GM21381 (cell line): ENCODE results near the gene THAP7.

Source experiments
- ATAC-seq: cut with Tn5 transposase; IDR thresholded peaks from one replicate; pipeline ENCODE4 v1.9.1; 2021; ENCODE audit warnings: mild to moderate bottlenecking, moderate library complexity; ENCODE audit not compliant: unreplicated experiment

THAP7 gene

GRCh38 chr22:21031545-21032036 lies 29.7 kb upstream of the THAP7 start:
- no peak for ATAC-seq

DNA sequence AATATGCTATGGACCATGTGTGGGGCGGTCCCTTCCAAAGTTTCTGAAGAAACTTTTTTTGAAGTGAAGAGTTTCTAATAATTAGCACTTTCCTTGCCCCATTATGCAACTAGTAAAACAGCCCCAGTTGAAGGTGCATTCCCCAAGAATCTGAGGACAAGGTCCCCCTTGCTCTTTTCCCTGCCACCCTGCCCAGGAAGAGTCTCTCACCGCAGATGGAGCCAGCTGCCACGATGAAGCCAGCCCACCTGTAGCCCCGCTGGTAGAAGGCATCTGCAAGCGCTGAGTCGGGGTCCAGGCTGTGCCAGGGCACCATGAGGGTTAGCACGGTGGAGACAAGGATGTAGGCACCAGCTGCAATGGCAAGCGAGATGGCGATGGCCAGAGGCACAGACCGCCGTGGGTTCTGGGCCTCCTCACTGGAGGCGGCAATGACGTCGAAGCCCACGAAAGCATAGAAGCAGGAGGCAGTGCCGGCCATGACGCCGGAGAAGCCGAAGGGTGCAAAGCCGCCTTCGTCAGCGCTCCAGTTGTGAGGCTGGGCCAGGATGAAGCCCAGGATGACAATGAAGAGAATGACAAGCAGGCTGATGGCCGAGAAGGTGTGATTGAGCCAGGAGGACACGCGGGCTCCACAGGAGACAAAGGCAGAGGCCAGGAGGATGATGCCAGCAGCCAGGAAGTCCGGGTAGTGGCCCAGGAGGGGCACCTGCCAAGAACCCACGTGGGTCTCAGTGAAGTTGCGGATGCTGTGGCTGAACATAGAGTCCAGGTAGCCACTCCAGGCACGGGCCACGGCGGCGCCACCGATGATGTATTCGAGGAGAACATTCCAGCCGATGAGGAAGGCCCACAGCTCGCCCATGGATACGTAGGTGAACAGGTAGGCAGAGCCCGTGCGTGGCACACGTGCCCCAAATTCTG lies 29.0 kb upstream of the THAP7 start:
- ATAC-seq = no peak

- ATAC-seq = no peak
Observed at GRCh38 chr22:21030032-21030431, 28.1 kb upstream of the THAP7 start.

- ATAC-seq = no peak
Observed at GRCh38 chr22:21029486-21030025, 27.6 kb upstream of the THAP7 start.

DNA sequence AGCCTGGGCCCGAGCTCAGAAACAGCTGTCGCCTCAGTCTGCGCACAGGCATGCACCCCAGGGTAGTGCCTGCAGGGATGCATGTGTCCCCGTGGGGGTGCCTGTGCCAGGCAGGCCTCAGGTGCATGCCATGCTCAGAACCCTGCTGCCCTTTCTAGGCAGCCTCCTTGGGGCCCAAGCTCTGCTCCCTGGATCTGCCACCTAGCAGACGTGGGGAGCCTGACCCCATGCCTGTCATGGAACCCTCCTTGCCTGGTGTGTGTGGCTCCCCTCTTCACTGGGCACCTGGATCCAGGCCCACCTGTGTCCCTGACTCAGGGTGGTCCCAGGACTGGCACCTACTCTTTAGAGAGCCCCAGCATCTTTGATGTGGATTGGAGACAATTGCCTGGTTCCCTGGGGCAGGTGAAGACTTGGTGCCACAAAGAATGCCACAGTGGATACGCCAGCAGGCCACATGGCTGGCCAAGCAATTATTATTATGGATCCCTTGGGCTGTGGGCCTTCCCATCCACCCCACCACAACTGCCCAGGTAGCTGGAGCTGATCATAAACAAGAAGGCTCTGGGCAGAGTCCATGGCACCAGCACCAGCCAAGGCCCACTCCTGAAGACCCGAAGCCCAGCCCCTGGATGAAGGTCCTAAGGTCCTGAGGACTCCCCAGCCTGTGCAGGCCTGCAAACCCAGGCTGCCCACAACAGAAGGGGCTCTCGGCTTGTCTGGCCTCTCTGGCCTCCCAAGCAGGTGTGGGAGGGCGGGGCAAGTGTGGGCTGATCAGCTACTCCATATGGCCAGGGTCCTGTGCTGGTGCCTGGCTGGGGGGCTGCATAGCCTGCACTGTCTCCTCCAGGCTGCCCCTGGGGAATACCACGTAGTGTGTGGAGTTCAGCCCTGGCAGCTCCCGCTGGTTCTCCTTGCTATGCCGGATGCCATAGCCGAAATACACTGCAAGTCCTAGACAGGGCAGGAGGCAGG lies 26.6 kb upstream of the THAP7 start:
- no peak for ATAC-seq

DNA sequence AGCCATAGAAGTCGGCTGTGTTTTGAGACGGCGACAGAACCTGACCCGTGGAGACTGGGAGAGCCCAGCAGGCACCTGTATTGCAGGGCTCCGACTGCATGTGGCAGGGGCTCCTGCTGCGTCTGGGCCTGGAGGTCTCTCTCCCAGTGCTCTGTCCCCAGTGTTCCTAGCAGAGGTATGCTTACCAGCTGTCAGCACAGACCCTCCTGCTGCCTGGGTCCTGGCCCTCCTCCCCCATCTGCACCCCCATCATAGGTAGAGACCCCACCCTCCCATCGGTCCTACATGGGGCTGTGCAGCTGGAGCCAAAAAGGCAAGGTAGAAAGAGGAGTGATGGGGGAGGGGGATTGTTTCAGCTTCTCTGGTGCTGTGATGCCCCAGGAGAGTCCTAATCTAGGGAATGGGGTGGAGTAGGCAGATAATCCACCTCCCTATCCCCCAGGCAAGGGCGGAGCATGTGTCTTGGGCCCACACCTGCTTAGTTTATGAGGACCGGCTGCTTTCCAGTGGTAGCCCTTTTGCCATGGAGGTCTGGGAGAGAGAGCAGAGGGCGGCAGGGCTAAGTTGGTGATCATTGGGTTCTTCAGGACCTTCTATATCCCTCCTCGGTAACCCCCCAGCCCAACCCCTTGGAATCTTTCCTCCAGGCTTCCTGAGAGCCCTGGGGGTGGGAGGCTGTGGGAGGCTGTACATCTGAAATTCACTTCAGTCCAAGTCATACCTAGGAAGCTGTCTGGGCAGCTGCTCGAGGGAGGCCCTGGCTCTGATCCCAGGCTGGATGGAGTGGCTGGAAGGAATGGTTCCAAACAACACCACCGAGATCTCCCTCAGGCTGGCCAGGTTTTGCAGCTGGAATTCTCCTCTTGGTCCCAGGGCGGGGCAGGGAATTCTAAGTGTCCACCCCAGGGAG lies 25.1 kb upstream of the THAP7 start:
- ATAC-seq = no peak

GRCh38 chr22:21025763-21026755 lies 24.1 kb upstream of the THAP7 start:
- ATAC-seq = no peak

- no peak for ATAC-seq
Observed at GRCh38 chr22:21025266-21025665, 23.3 kb upstream of the THAP7 start.

DNA sequence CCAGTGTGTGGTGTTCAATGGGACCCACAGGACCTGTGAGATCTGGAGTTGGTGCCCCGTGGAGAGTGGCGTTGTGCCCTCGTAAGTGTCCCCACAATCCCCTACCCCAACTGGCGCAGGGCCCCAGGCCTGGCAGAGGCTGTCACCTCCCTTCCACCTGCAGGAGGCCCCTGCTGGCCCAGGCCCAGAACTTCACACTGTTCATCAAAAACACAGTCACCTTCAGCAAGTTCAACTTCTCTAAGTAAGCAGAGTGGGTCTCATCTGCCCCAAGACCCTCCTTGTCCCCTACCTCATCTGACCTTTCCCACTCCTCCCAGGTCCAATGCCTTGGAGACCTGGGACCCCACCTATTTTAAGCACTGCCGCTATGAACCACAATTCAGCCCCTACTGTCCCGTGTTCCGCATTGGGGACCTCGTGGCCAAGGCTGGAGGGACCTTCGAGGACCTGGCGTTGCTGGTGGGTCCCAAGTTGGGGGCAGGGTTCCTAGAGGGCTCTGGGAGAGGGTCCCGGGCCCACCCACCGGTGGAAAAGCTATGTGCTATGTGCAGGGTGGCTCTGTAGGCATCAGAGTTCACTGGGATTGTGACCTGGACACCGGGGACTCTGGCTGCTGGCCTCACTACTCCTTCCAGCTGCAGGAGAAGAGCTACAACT lies 21.2 kb upstream of the THAP7 start:
- no peak for ATAC-seq

GRCh38 chr22:21022507-21022906 lies 20.6 kb upstream of the THAP7 start:
- ATAC-seq = no peak

DNA sequence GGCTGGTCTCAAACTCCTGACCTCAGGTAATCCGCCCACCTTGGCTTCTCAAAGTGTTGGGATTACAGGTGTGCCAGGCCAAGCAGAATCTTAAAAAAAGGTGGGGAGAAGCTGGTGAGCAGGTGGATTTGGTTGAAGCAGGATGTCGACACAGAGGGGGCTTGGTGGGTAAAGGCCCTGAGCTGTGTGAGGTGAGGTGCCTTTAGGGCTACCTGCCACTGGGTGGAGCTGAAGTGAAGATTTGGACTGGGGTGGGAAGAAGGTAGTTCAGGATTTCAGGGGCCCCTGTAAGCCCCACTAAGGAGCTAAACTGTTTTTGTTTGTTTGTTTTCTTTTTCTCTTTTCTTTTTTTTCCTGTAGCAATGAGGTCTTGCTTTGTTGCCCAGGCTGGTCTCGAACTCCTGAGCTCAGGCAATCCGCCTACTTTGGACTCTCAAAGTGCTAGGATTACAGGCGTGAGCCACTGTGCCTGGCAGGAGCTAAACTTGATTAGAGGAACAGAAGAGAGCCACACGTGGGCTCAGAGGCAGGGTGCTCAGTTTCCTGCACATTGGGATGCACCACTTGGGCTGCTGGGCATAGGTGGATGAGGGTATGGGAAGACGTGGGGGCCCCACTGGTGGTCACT lies 19.0 kb upstream of the THAP7 start:
- ATAC-seq = no peak

DNA sequence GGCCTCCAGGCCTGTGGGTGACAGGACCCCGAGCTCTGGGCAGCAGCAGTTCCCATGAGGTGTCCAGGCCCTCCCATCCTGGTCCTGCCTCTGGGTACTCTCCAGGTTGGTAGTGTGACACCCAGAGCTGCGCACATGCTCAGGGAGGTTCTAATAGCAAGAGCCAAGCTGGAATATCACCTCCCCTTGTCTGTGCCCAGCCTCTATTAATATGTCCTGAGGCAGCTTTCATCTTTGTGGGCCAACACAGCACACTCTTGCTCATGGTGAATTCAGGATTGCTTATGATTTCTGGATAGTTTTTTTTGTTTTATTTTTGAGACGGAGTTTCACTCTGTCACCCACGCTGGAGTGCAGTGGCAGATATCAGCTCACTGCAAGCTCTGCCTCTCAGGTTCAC lies 16.4 kb upstream of the THAP7 start:
- ATAC-seq = no peak

DNA sequence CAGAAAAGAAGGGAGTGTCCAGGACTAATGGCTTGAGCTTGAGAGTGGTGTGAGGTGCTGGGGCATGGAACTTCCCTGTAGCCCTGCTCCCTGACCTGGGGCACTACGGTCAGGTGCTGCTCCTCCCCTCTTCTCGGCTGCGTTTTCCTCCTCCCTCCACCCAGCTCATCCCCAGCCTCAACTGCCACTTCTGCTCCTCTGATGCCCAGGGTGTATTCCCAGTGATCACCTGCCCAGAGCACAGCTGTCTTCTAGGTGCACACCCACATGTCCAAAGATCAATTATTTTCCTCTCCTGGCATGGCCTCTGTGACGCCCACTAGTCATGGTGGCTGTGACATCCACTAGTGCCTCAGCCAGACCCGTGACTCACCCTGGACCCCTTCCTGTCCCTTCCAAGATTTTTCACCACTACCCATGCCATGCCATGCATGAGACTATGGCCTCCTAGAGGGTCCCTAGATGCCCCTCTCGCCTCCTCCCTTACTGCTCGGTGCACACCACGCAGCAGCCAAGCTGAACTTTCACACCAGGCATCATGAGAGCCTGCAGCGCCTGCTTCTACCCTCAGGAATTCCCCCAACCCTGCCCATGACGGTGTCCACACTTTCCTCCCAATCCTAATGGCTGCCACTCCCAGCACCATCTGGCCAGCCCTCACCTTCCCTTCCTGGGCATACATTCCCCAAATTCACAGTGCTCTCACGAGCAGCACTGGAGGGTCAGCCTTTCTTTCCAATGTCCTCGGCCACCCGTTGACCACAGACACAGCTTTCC lies 14.9 kb upstream of the THAP7 start:
- ATAC-seq = no peak

- ATAC-seq = no peak
Observed at GRCh38 chr22:21015466-21016006, 13.6 kb upstream of the THAP7 start.

GRCh38 chr22:21014726-21015465 lies 13.0 kb upstream of the THAP7 start, which contains the start of gene P2RX6:
P2RX6 (plus strand) TSS chr22:21015165; CDS start chr22:21015175, 10 bp downstream.
- no peak for ATAC-seq

- peak; percentile 87 for ATAC-seq
Observed at GRCh38 chr22:21014202-21014725, 12.3 kb upstream of the THAP7 start.
